Hepatocyte (in vitro differentiated cells): Measurements from ENCODE around the gene ZNF157. TPM values are rescaled to one million over a fixed set of nuclear protein-coding genes. Genes with fewer than 3 reads are reported as not detected.

Experiments
- DNase-seq: peaks from one replicate; pipeline ENCODE4 v3.0.0-alpha.2; 2016; ENCODE audit warnings: low spot score
- H2AFZ ChIP-seq: fragments of 200-600 bp; sonication (generic); 2 replicates; pipeline ENCODE4 v1.6.0; 2016; ENCODE audit warnings: antibody characterized with exemption, mild to moderate bottlenecking
- H3K27ac ChIP-seq: fragments of 200-600 bp; sonication (generic); 2 replicates; pipeline ENCODE4 v1.5.1; 2016; ENCODE audit warnings: mild to moderate bottlenecking
- H3K27me3 ChIP-seq: fragments of 200-600 bp; sonication (generic); 2 replicates; pipeline ENCODE4 v1.6.1; 2016
- H3K36me3 ChIP-seq: fragments of 200-600 bp; sonication (generic); replicated peaks from 2 replicates; pipeline ENCODE4 v1.5.1; 2016; ENCODE audit warnings: low read depth; ENCODE audit not compliant: insufficient read depth
- H3K4me1 ChIP-seq: fragments of 200-600 bp; sonication (generic); 2 replicates; pipeline ENCODE4 v1.5.1; 2016; ENCODE audit warnings: mild to moderate bottlenecking, moderate library complexity; ENCODE audit not compliant: insufficient read depth
- H3K4me2 ChIP-seq: fragments of 200-600 bp; sonication (generic); 2 replicates; pipeline ENCODE4 v1.6.0; 2016
- H3K4me3 ChIP-seq: fragments of 200-600 bp; sonication (generic); 2 replicates; pipeline ENCODE4 v1.5.1; 2016; ENCODE audit warnings: mild to moderate bottlenecking
- H3K79me2 ChIP-seq: fragments of 200-600 bp; sonication (generic); 2 replicates; pipeline ENCODE4 v1.6.0; 2017; ENCODE audit warnings: mild to moderate bottlenecking
- H3K9me2 ChIP-seq: fragments of 200-600 bp; sonication (generic); replicated peaks from 2 replicates; pipeline ENCODE4 v1.6.0; 2017; ENCODE audit warnings: mild to moderate bottlenecking; ENCODE audit not compliant: insufficient read depth
- H3K9me3 ChIP-seq: fragments of 200-600 bp; sonication (generic); 2 replicates; pipeline ENCODE4 v1.5.1; 2016; ENCODE audit warnings: low read depth, mild to moderate bottlenecking
- H4K20me1 ChIP-seq: fragments of 200-600 bp; sonication (generic); 2 replicates; pipeline ENCODE4 v1.6.0; 2016; ENCODE audit warnings: mild to moderate bottlenecking; ENCODE audit not compliant: insufficient read depth, poor library complexity, severe bottlenecking
- EZH2 ChIP-seq: fragments of 200-600 bp; sonication (generic); IDR thresholded peaks from 2 replicates; pipeline ENCODE4 v1.6.1; 2016; ENCODE audit warnings: antibody characterized with exemption, mild to moderate bottlenecking, borderline replicate concordance
- EZH2phosphoT487 ChIP-seq: fragments of 200-600 bp; sonication (generic); IDR thresholded peaks from one replicate; pipeline ENCODE4 v1.6.1; 2018; ENCODE audit warnings: antibody characterized with exemption, mild to moderate bottlenecking, low read depth, moderate library complexity; ENCODE audit not compliant: unreplicated experiment, severe bottlenecking
- WGBS: methylation state at CpG from one replicate; pipeline ENCODE4 v1.1.6; 2016; ENCODE audit warnings: low lambda C conversion rate; ENCODE audit errors: missing lambda C conversion rate; 5-methylcytosine and 5-hydroxymethylcytosine counted together
- polyA plus RNA-seq: library from polyadenylated mRNA; unstranded; fragments of >200 nt; fragmentation: Nextera tagmentation; extraction: Ambion mirVana; gene quantifications from 2 replicates; pipeline ENCODE4 v1.2.1, GENCODE V29; 2016
- total RNA-seq: library from RNA; depleted of rRNA; stranded (reverse); fragments of >200 nt; gene quantifications from 2 replicates; pipeline ENCODE4 v1.2.3, GENCODE V29; 2014
- TF ChIP-seq, protein P1 (sequence below): fragments of 200-600 bp; sonication (generic); IDR thresholded peaks from 2 replicates; pipeline ENCODE4 v1.5.1; 2016; ENCODE audit warnings: antibody characterized with exemption, mild to moderate bottlenecking; ENCODE audit not compliant: poor library complexity

ZNF157 gene
- total RNA-seq (0.08 and 0.33 TPM in 2 replicates), polyA plus RNA-seq (not detected in 2 replicates)

DNA sequence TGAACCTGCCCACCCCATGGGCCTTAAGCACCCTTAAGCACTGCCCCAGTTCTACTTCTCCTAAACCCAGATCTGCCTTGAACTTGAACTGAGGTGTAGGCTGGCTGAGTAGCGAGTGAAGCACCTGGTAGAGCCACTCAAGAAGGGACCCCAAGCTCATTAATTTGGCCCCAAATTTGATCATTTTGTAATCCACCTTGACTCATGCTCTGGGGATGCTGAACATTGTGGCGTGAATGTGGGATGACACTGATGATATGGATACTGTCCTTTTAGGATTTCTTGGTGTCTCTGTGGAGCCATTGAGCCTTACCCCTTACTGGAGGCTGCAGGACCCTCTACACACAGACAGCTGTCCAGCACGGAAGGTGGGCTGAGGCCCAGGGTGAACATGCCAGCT, at the start of gene ZNF157:
ZNF157 (plus strand) TSS at position 301 of the 400 bp plus-strand sequence; CDS start at position 392, 91 bp downstream.
- no peaks in the 10 kb centered on the region for H3K79me2 ChIP-seq
- H3K27ac ChIP-seq = no peak within 1 kb of the TSS
- DNase-seq = no peak
- H3K9me2 ChIP-seq = no peaks in the 10 kb centered on the region
- 82% methylated on average over 3 of the region's 3 CpGs for WGBS
- H3K4me3 ChIP-seq = no peak within 1 kb of the TSS
- no peaks in the 10 kb centered on the region for H3K27me3 ChIP-seq
- no peaks in the 10 kb centered on the region for H3K4me1 ChIP-seq
- H3K9me3 ChIP-seq = no peaks in the 10 kb centered on the region
- H3K36me3 ChIP-seq = no peaks in the 10 kb centered on the region
- H2AFZ ChIP-seq = no peak within 1 kb of the TSS
- H3K4me2 ChIP-seq = no peak within 1 kb of the TSS
- H4K20me1 ChIP-seq = no peaks in the 10 kb centered on the region
- TF ChIP-seq, protein P1, sequence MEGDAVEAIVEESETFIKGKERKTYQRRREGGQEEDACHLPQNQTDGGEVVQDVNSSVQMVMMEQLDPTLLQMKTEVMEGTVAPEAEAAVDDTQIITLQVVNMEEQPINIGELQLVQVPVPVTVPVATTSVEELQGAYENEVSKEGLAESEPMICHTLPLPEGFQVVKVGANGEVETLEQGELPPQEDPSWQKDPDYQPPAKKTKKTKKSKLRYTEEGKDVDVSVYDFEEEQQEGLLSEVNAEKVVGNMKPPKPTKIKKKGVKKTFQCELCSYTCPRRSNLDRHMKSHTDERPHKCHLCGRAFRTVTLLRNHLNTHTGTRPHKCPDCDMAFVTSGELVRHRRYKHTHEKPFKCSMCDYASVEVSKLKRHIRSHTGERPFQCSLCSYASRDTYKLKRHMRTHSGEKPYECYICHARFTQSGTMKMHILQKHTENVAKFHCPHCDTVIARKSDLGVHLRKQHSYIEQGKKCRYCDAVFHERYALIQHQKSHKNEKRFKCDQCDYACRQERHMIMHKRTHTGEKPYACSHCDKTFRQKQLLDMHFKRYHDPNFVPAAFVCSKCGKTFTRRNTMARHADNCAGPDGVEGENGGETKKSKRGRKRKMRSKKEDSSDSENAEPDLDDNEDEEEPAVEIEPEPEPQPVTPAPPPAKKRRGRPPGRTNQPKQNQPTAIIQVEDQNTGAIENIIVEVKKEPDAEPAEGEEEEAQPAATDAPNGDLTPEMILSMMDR = no peak
- TF ChIP-seq EZH2 (no peak), EZH2phosphoT487 (no peak)

DNA sequence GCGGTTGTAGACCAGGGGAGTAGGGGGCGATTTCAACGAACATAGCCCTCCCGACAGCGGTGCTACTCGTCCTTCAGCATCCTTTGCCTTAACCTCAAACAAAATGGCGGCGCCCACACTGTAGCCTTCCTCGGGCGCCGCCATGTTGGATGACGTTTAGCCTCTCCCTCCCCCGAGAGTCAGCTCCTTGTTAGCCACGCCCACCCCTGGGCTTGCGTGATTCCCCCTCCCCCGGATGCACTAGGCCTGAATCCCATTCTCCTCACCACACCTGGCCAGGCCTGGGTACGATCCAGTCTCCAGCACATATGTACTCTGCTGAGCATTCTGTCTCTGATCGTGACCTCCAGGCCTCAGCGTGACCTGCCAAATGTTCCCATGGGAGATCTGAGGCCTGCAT, 49.0 kb upstream of the ZNF157 start:
- TF ChIP-seq, protein P1 = no peak
- TF ChIP-seq EZH2 (no peak), EZH2phosphoT487 (no peak)
- H3K9me3 ChIP-seq = no peaks in the 10 kb centered on the region
- DNase-seq = peak; percentile 85
- H3K27ac ChIP-seq = peak overlapping the region; percentile 42
- H3K36me3 ChIP-seq = no peaks in the 10 kb centered on the region
- H3K79me2 ChIP-seq = no peaks in the 10 kb centered on the region
- H3K4me3 ChIP-seq = no peak overlapping the region
- WGBS = 35% methylated on average over 19 of the region's 19 CpGs
- H2AFZ ChIP-seq = peak overlapping the region; percentile 69
- H3K4me2 ChIP-seq = peak overlapping the region; percentile 62
- H3K4me1 ChIP-seq = no peaks in the 10 kb centered on the region
- no peaks in the 10 kb centered on the region for H4K20me1 ChIP-seq
- H3K27me3 ChIP-seq = no peaks in the 10 kb centered on the region
- H3K9me2 ChIP-seq = no peaks in the 10 kb centered on the region

DNA sequence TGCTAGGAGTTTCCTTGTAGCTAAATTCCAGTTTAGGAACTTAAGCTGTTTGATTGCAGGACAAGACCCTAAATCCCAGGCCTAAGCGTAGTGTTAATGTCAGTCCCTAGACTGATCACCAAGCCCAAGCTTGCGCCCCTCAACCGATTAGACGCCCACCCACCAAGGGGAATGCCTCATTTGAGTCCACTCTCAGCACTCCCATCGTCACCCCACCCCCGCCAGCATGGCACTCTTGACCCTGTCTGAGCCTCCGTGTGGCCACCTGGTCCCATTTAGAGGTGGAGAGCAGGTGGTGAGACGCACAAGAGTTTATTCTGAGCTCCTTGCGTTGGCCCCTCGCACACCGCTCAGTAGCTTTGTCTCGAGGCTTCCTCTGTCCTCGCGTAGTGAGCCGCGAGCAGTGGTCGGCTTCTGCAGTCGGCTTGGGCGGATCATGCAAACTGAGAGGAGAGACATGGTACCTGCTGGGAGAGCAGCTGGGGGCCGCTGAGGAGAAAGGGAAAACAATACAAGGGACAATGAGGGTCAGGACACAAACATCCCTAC, 48.5 kb upstream of the ZNF157 start:
- H4K20me1 ChIP-seq = no peaks in the 10 kb centered on the region
- H2AFZ ChIP-seq = peak overlapping the region; percentile 69
- peak overlapping the region; percentile 42 for H3K27ac ChIP-seq
- H3K4me2 ChIP-seq = peak overlapping the region; percentile 62
- no peak overlapping the region for H3K4me3 ChIP-seq
- no peaks in the 10 kb centered on the region for H3K4me1 ChIP-seq
- no peaks in the 10 kb centered on the region for H3K36me3 ChIP-seq
- H3K9me3 ChIP-seq = no peaks in the 10 kb centered on the region
- no peak for TF ChIP-seq EZH2phosphoT487
- TF ChIP-seq, protein P1 = no peak
- WGBS = 75% methylated on average over 20 of the region's 20 CpGs
- no peaks in the 10 kb centered on the region for H3K27me3 ChIP-seq
- no peaks in the 10 kb centered on the region for H3K79me2 ChIP-seq
- DNase-seq = no peak
- no peaks in the 10 kb centered on the region for H3K9me2 ChIP-seq
